Endothelial cell of umbilical vein (primary cell): Measurements from ENCODE around the gene ANKS1B.

Source experiments
- CTCF ChIP-seq, 2 donors: IDR thresholded peaks; 1 replicate in 1 of 2; 2 replicates in 1 of 2; pipeline ENCODE4 v1.5.1; 2011; ENCODE audit warnings: low read length in 2 of 2, mild to moderate bottlenecking in 2 of 2, moderate library complexity in 2 of 2, control low read depth in 1 of 2, inconsistent platforms in 1 of 2, low read depth in 1 of 2; ENCODE audit not compliant: insufficient read depth in 1 of 2; ENCODE audit errors: extremely low read depth in 1 of 2
- EZH2 ChIP-seq: IDR thresholded peaks from 2 replicates; pipeline ENCODE4 v1.6.1; 2012; ENCODE audit warnings: borderline replicate concordance, low read depth, mild to moderate bottlenecking, moderate library complexity, low read length, inconsistent platforms; ENCODE audit not compliant: severe bottlenecking
- FOS ChIP-seq: IDR thresholded peaks from 2 replicates; pipeline ENCODE4 v1.6.1; 2011; ENCODE audit warnings: mild to moderate bottlenecking, low read length, moderate library complexity, borderline replicate concordance; ENCODE audit not compliant: insufficient read depth
- MAX ChIP-seq: IDR thresholded peaks from 2 replicates; pipeline ENCODE4 v1.6.1; 2011; ENCODE audit not compliant: insufficient read depth, insufficient read length
- MYC ChIP-seq: IDR thresholded peaks from one replicate; pipeline ENCODE4 v1.6.1; 2011; ENCODE audit warnings: mild to moderate bottlenecking, low read depth, low read length
- POLR2A ChIP-seq: IDR thresholded peaks from 2 replicates; pipeline ENCODE4 v1.6.1; 2012; ENCODE audit warnings: low read depth, mild to moderate bottlenecking, control low read depth, low read length
- POLR2AphosphoS5 ChIP-seq: IDR thresholded peaks from 2 replicates; pipeline ENCODE4 v1.6.1; 2012; ENCODE audit warnings: low read depth, mild to moderate bottlenecking, control low read depth, low read length, moderate library complexity; ENCODE audit not compliant: insufficient read depth

GRCh38 chr12:98741196-98741555, 1243.6 kb downstream of the ANKS1B start:
- TF ChIP-seq CTCF (IDR thresholded peaks at IDR 0.05; ENCODE audit: extremely low read depth in 1 of 2, insufficient read depth in 1 of 2, low read depth in 1 of 2, low read length in 2 of 2), result no peak
- no peak for TF ChIP-seq POLR2A
- no peak for TF ChIP-seq POLR2AphosphoS5
- TF ChIP-seq EZH2, result no peak
- TF ChIP-seq FOS, result no peak
- no peak for TF ChIP-seq MAX
- no peak for TF ChIP-seq MYC
